ENCODE results near the gene ERCC8.

The ERCC8 gene

GRCh38 chr5:60887096-60887495 is 57.8 kb downstream of the ERCC8 start:
- Histone ChIP-seq H3K27ac (ENCODE audit: low read depth, low read length) (no peak overlapping the region), H3K4me3 (ENCODE audit: low read depth, low read length) (no peak overlapping the region), H4K8ac (ENCODE audit: low read depth, low read length) (no peak overlapping the region), H3K18ac (ENCODE audit: low read length) (no peak overlapping the region), H3K4ac (ENCODE audit: low read depth, low read length) (no peak overlapping the region), H2BK5ac (ENCODE audit: low read depth, low read length, poor library complexity) (no peak overlapping the region), H3K79me2 (ENCODE audit: control insufficient read depth, insufficient read depth, low read length, poor library complexity) (no peaks in the 10 kb centered on the region), H4K91ac (ENCODE audit: low read depth, low read length) (no peak overlapping the region), H2AFZ (ENCODE audit: insufficient read depth, low read length, poor library complexity) (no peak overlapping the region), H2AK5ac (ENCODE audit: low read length) (no peak overlapping the region), H3K79me1 (ENCODE audit: low read length) (no peaks in the 10 kb centered on the region), H2BK12ac (ENCODE audit: low read length) (no peak overlapping the region), H3K36me3 (ENCODE audit: control insufficient read depth in 1 of 2, insufficient read depth in 2 of 2, low read length in 2 of 2) (no peaks in the 10 kb centered on the region), H4K12ac (ENCODE audit: low read depth, low read length) (no peak overlapping the region), H3K23ac (ENCODE audit: low read length) (no peak overlapping the region), H3K14ac (ENCODE audit: low read length) (no peak overlapping the region), H2BK120ac (ENCODE audit: insufficient read depth, low read length, poor library complexity) (no peak overlapping the region), H3K4me1 (ENCODE audit: control insufficient read depth in 1 of 2, insufficient read depth in 2 of 2, low read length in 2 of 2) (no peaks in the 10 kb centered on the region), H3K27me3 (ENCODE audit: insufficient read depth, low read length) (no peaks in the 10 kb centered on the region), H3K9me3 (ENCODE audit: insufficient read depth, low read depth, low read length) (no peaks in the 10 kb centered on the region), H3K4me2 (ENCODE audit: low read length) (no peak overlapping the region), H3K9ac (ENCODE audit: low read length) (no peak overlapping the region)
- no peak for DNase-seq
- no CpG with 5 or more reads among the region's 1 CpG for WGBS (ENCODE audit: extremely low coverage, insufficient coverage, insufficient read length)

GRCh38 chr5:60886158-60886557 is 58.7 kb downstream of the ERCC8 start:
- no peak overlapping the region for H4K8ac ChIP-seq (ENCODE audit: low read depth, low read length)
- no peak overlapping the region for H3K27ac ChIP-seq (ENCODE audit: low read depth, low read length)
- H3K36me3 ChIP-seq (ENCODE audit: control insufficient read depth in 1 of 2, insufficient read depth in 2 of 2, low read length in 2 of 2), result no peaks in the 10 kb centered on the region
- H2BK12ac ChIP-seq (ENCODE audit: low read length), result no peak overlapping the region
- no peak overlapping the region for H3K14ac ChIP-seq (ENCODE audit: low read length)
- no peak overlapping the region for H3K9ac ChIP-seq (ENCODE audit: low read length)
- H3K4ac ChIP-seq (ENCODE audit: low read depth, low read length), result no peak overlapping the region
- no peaks in the 10 kb centered on the region for H3K79me1 ChIP-seq (ENCODE audit: low read length)
- no peak overlapping the region for H3K4me3 ChIP-seq (ENCODE audit: low read depth, low read length)
- no peak overlapping the region for H3K4me2 ChIP-seq (ENCODE audit: low read length)
- H2AK5ac ChIP-seq (ENCODE audit: low read length), result no peak overlapping the region
- H2BK120ac ChIP-seq (ENCODE audit: insufficient read depth, low read length, poor library complexity), result no peak overlapping the region
- no peak overlapping the region for H2BK5ac ChIP-seq (ENCODE audit: low read depth, low read length, poor library complexity)
- no peaks in the 10 kb centered on the region for H3K9me3 ChIP-seq (ENCODE audit: insufficient read depth, low read depth, low read length)
- WGBS (ENCODE audit: extremely low coverage, insufficient coverage, insufficient read length), result no CpG with 5 or more reads among the region's 5 CpGs
- no peak overlapping the region for H4K12ac ChIP-seq (ENCODE audit: low read depth, low read length)
- H3K4me1 ChIP-seq (ENCODE audit: control insufficient read depth in 1 of 2, insufficient read depth in 2 of 2, low read length in 2 of 2), result no peaks in the 10 kb centered on the region
- DNase-seq, result no peak
- H3K23ac ChIP-seq (ENCODE audit: low read length), result no peak overlapping the region
- H3K18ac ChIP-seq (ENCODE audit: low read length), result no peak overlapping the region
- no peaks in the 10 kb centered on the region for H3K79me2 ChIP-seq (ENCODE audit: control insufficient read depth, insufficient read depth, low read length, poor library complexity)
- no peaks in the 10 kb centered on the region for H3K27me3 ChIP-seq (ENCODE audit: insufficient read depth, low read length)
- no peak overlapping the region for H4K91ac ChIP-seq (ENCODE audit: low read depth, low read length)
- no peak overlapping the region for H2AFZ ChIP-seq (ENCODE audit: insufficient read depth, low read length, poor library complexity)

- H3K4me2 ChIP-seq (ENCODE audit: low read length), result no peak overlapping the region
Measured at GRCh38 chr5:60883229-60883628, 61.6 kb downstream of the ERCC8 start.

GRCh38 chr5:60872892-60873291 is 72.0 kb downstream of the ERCC8 start:
- H3K23ac ChIP-seq (ENCODE audit: low read length), result no peak overlapping the region
- no peaks in the 10 kb centered on the region for H3K27me3 ChIP-seq (ENCODE audit: insufficient read depth, low read length)
- no peak overlapping the region for H3K9ac ChIP-seq (ENCODE audit: low read length)
- H3K4me3 ChIP-seq (ENCODE audit: low read depth, low read length), result no peak overlapping the region
- no peak overlapping the region for H2BK120ac ChIP-seq (ENCODE audit: insufficient read depth, low read length, poor library complexity)
- no peak overlapping the region for H3K18ac ChIP-seq (ENCODE audit: low read length)
- no peak overlapping the region for H2BK5ac ChIP-seq (ENCODE audit: low read depth, low read length, poor library complexity)
- H3K4me2 ChIP-seq (ENCODE audit: low read length), result no peak overlapping the region
- no peaks in the 10 kb centered on the region for H3K79me1 ChIP-seq (ENCODE audit: low read length)
- H3K36me3 ChIP-seq (ENCODE audit: control insufficient read depth in 1 of 2, insufficient read depth in 2 of 2, low read length in 2 of 2), result no peaks in the 10 kb centered on the region
- no peak overlapping the region for H2AFZ ChIP-seq (ENCODE audit: insufficient read depth, low read length, poor library complexity)
- no peak overlapping the region for H4K91ac ChIP-seq (ENCODE audit: low read depth, low read length)
- H3K4me1 ChIP-seq (ENCODE audit: control insufficient read depth in 1 of 2, insufficient read depth in 2 of 2, low read length in 2 of 2), result no peaks in the 10 kb centered on the region
- H3K79me2 ChIP-seq (ENCODE audit: control insufficient read depth, insufficient read depth, low read length, poor library complexity), result no peaks in the 10 kb centered on the region
- no peak overlapping the region for H4K8ac ChIP-seq (ENCODE audit: low read depth, low read length)
- H3K4ac ChIP-seq (ENCODE audit: low read depth, low read length), result no peak overlapping the region
- no peak overlapping the region for H3K27ac ChIP-seq (ENCODE audit: low read depth, low read length)
- no peak overlapping the region for H4K12ac ChIP-seq (ENCODE audit: low read depth, low read length)
- H2BK12ac ChIP-seq (ENCODE audit: low read length), result no peak overlapping the region
- DNase-seq, result no peak
- no peak overlapping the region for H2AK5ac ChIP-seq (ENCODE audit: low read length)
- H3K9me3 ChIP-seq (ENCODE audit: insufficient read depth, low read depth, low read length), result peaks cover 2% of the 10 kb centered on the region
- no peak overlapping the region for H3K14ac ChIP-seq (ENCODE audit: low read length)

More at GRCh38 chr5:60883229-60883628, 61.6 kb downstream of the ERCC8 start:
- no peak overlapping the region for H3K18ac ChIP-seq (ENCODE audit: low read length)
- no peaks in the 10 kb centered on the region for H3K9me3 ChIP-seq (ENCODE audit: insufficient read depth, low read depth, low read length)
- no peak overlapping the region for H3K27ac ChIP-seq (ENCODE audit: low read depth, low read length)
- H4K12ac ChIP-seq (ENCODE audit: low read depth, low read length), result no peak overlapping the region
- H2BK5ac ChIP-seq (ENCODE audit: low read depth, low read length, poor library complexity), result no peak overlapping the region
- H2BK12ac ChIP-seq (ENCODE audit: low read length), result no peak overlapping the region
- H3K4me3 ChIP-seq (ENCODE audit: low read depth, low read length), result no peak overlapping the region
- no peak overlapping the region for H3K9ac ChIP-seq (ENCODE audit: low read length)
- H3K79me1 ChIP-seq (ENCODE audit: low read length), result no peaks in the 10 kb centered on the region
- H4K91ac ChIP-seq (ENCODE audit: low read depth, low read length), result no peak overlapping the region
- H3K27me3 ChIP-seq (ENCODE audit: insufficient read depth, low read length), result no peaks in the 10 kb centered on the region
- H3K14ac ChIP-seq (ENCODE audit: low read length), result no peak overlapping the region
- no peaks in the 10 kb centered on the region for H3K36me3 ChIP-seq (ENCODE audit: control insufficient read depth in 1 of 2, insufficient read depth in 2 of 2, low read length in 2 of 2)
- H3K4me1 ChIP-seq (ENCODE audit: control insufficient read depth in 1 of 2, insufficient read depth in 2 of 2, low read length in 2 of 2), result no peaks in the 10 kb centered on the region
- H2BK120ac ChIP-seq (ENCODE audit: insufficient read depth, low read length, poor library complexity), result no peak overlapping the region
- no peak overlapping the region for H3K23ac ChIP-seq (ENCODE audit: low read length)
- no peak overlapping the region for H2AK5ac ChIP-seq (ENCODE audit: low read length)
- no peak overlapping the region for H4K8ac ChIP-seq (ENCODE audit: low read depth, low read length)
- no peak overlapping the region for H2AFZ ChIP-seq (ENCODE audit: insufficient read depth, low read length, poor library complexity)
- H3K79me2 ChIP-seq (ENCODE audit: control insufficient read depth, insufficient read depth, low read length, poor library complexity), result no peaks in the 10 kb centered on the region
- peak in 1 of 2 donors; percentile 60 for DNase-seq
- no peak overlapping the region for H3K4ac ChIP-seq (ENCODE audit: low read depth, low read length)

GRCh38 chr5:60870857-60871256 is 74.0 kb downstream of the ERCC8 start:
- no peak overlapping the region for H3K4me2 ChIP-seq (ENCODE audit: low read length)
- H4K8ac ChIP-seq (ENCODE audit: low read depth, low read length), result no peak overlapping the region
- no peak overlapping the region for H2AFZ ChIP-seq (ENCODE audit: insufficient read depth, low read length, poor library complexity)
- H3K36me3 ChIP-seq (ENCODE audit: control insufficient read depth in 1 of 2, insufficient read depth in 2 of 2, low read length in 2 of 2), result no peaks in the 10 kb centered on the region
- no peak overlapping the region for H3K27ac ChIP-seq (ENCODE audit: low read depth, low read length)
- H2AK5ac ChIP-seq (ENCODE audit: low read length), result no peak overlapping the region
- no peak overlapping the region for H3K4ac ChIP-seq (ENCODE audit: low read depth, low read length)
- no peak overlapping the region for H2BK120ac ChIP-seq (ENCODE audit: insufficient read depth, low read length, poor library complexity)
- no peaks in the 10 kb centered on the region for H3K4me1 ChIP-seq (ENCODE audit: control insufficient read depth in 1 of 2, insufficient read depth in 2 of 2, low read length in 2 of 2)
- DNase-seq, result no peak
- no peak overlapping the region for H2BK5ac ChIP-seq (ENCODE audit: low read depth, low read length, poor library complexity)
- H2BK12ac ChIP-seq (ENCODE audit: low read length), result no peak overlapping the region
- no peaks in the 10 kb centered on the region for H3K79me1 ChIP-seq (ENCODE audit: low read length)
- H3K79me2 ChIP-seq (ENCODE audit: control insufficient read depth, insufficient read depth, low read length, poor library complexity), result no peaks in the 10 kb centered on the region
- H4K91ac ChIP-seq (ENCODE audit: low read depth, low read length), result no peak overlapping the region
- WGBS (ENCODE audit: extremely low coverage, insufficient coverage, insufficient read length), result no CpG with 5 or more reads among the region's 3 CpGs
- H3K23ac ChIP-seq (ENCODE audit: low read length), result no peak overlapping the region
- no peak overlapping the region for H3K4me3 ChIP-seq (ENCODE audit: low read depth, low read length)
- H4K12ac ChIP-seq (ENCODE audit: low read depth, low read length), result no peak overlapping the region
- H3K9me3 ChIP-seq (ENCODE audit: insufficient read depth, low read depth, low read length), result peaks cover 2% of the 10 kb centered on the region
- H3K14ac ChIP-seq (ENCODE audit: low read length), result no peak overlapping the region
- H3K27me3 ChIP-seq (ENCODE audit: insufficient read depth, low read length), result no peaks in the 10 kb centered on the region
- no peak overlapping the region for H3K9ac ChIP-seq (ENCODE audit: low read length)
- no peak overlapping the region for H3K18ac ChIP-seq (ENCODE audit: low read length)

Data from trophoblast cell (in vitro differentiated cells and primary cell).